ENCODE measurements around the gene BTBD9. TPM values are rescaled to one million over a fixed set of nuclear protein-coding genes. Genes with fewer than 3 reads are reported as not detected.

BTBD9 gene
- total RNA-seq, 1 experiment from 2014 or later = 8.9 TPM

DNA sequence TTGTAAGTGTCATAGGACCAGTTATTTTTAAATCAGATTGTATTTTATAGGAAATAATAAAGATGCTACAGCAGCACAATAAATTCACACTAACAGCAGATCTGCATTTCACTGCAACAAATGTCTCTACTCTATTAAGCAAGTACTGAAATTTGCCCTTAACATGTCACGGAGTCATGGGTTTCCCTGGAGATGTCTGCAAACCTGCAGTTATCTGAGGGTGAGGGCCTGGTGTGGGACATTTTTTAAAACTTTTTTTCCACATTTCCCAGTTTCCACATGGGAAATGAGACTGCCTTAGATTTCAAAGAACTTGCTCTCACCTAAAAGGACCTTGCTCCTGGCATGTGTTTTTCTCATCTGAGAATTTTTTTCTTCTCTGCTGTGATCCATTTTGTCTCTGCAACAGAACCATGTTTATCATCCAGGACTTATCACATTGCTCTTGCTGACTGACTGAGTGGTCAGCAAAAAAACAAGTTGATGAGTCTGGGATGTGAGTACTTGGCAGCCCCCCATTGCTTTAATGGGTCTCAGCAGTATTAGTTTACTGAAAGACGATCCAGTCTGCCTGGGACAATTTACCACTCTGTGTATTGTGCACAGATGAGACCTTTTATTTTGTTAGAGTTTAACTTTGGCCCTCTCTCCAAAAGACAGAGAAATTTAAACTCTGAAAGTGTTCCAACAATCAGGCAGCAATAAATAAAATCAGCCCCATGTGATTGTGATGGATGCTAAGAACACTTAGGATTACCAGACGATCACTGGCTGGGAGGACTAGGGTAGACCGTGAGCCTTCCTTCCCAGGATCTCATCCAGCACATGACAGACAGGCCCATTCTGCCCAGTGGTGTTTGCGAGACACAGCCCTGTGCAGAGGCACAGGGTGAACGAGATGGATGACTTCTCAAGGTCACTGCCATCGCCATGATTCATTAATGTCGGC lies 268.8 kb downstream of the BTBD9 start:
- Histone ChIP-seq H2BK120ac (ENCODE audit: low read depth, low read length, poor library complexity, severe bottlenecking) (no peak overlapping the region), H3K4ac (ENCODE audit: low read depth, low read length) (no peak overlapping the region), H3T11ph (ENCODE audit: low read length) (no peak overlapping the region), H3K27ac (ENCODE audit: insufficient read length, low read depth, low read length) (no peak overlapping the region), H2AFZ (ENCODE audit: low read length) (no peak overlapping the region), H2BK15ac (ENCODE audit: low read depth, low read length) (no peak overlapping the region), H2AK5ac (ENCODE audit: insufficient read length, low read length) (no peak overlapping the region), H3K23ac (ENCODE audit: insufficient read length, low read depth, low read length) (no peak overlapping the region), H3K56ac (ENCODE audit: insufficient read length, low read depth, low read length) (no peak overlapping the region), H3K9me3 (ENCODE audit: control insufficient read depth, low read depth, low read length) (no peaks in the 10 kb centered on the region), H4K5ac (ENCODE audit: insufficient read length, low read depth, low read length) (no peak overlapping the region), H3K9ac (ENCODE audit: extremely low read depth, insufficient read length, low read length) (no peak overlapping the region), H3K79me1 (ENCODE audit: insufficient read depth, low read depth, low read length, poor library complexity, severe bottlenecking) (no peaks in the 10 kb centered on the region), H4K20me1 (ENCODE audit: control insufficient read depth, insufficient read depth, insufficient read length) (no peaks in the 10 kb centered on the region), H4K91ac (ENCODE audit: insufficient read length, low read depth, low read length) (no peak overlapping the region), H3K27me3 (ENCODE audit: insufficient read depth, low read length) (no peaks in the 10 kb centered on the region), H3K4me1 (ENCODE audit: insufficient read depth, low read length) (0 out of 2 replicates have a peak, but pooled peaks cover 3% of the 10 kb centered on the region), H3K14ac (ENCODE audit: insufficient read depth, low read length) (no peak overlapping the region), H2BK5ac (ENCODE audit: insufficient read length, low read length) (peak overlapping the region; percentile 6), H3K18ac (ENCODE audit: insufficient read length, low read depth, low read length) (no peak overlapping the region), H2BK12ac (ENCODE audit: insufficient read length, low read depth, low read length) (no peak overlapping the region), H3K23me2 (ENCODE audit: insufficient read length, low read depth, low read length, poor library complexity, severe bottlenecking) (no peaks in the 10 kb centered on the region), H3K79me2 (ENCODE audit: insufficient read depth, low read length) (no peaks in the 10 kb centered on the region), H2BK20ac (ENCODE audit: low read depth, low read length, poor library complexity, severe bottlenecking) (no peak overlapping the region), H4K8ac (replicated peaks; ENCODE audit: insufficient read length, low read depth, low read length) (no peak overlapping the region), H3K4me2 (ENCODE audit: insufficient read depth, insufficient read length, low read length) (no peak overlapping the region)
- Mint-ChIP-seq H3K27me3 (ENCODE audit: low read depth) (no peaks in the 10 kb centered on the region), H3K27ac (no peak overlapping the region), H3K36me3 (ENCODE audit: insufficient read depth in 1 of 3, low read depth in 3 of 3) (no peaks in the 10 kb centered on the region), H3K4me1 (no peaks in the 10 kb centered on the region), H3K9me3 (no peaks in the 10 kb centered on the region), H3K4me3 (no peak overlapping the region)
- no CpG with 5 or more reads among the region's 8 CpGs for whole genome bisulfite sequencing (ENCODE audit: extremely low coverage, insufficient read length, low lambda C conversion rate)
- TF ChIP-seq CTCF (conservative IDR thresholded peaks at IDR 0.05) = no peak
- no peak for DNase-seq

Measured in H9 (cell line).